Anterior cingulate cortex (tissue), 58 donors: ENCODE results near the gene CSKMT.
"Not testable (repeated sequence)": the region's sequence is repeated elsewhere in the genome, so short reads cannot be mapped to it uniquely, and the experiment has no call there.

Experiments
- DNase-seq, 58 donors: peaks; one replicate each; lab custom pipeline; 2025; lab: John Stamatoyannopoulos, UW

Gene CSKMT, protein sequence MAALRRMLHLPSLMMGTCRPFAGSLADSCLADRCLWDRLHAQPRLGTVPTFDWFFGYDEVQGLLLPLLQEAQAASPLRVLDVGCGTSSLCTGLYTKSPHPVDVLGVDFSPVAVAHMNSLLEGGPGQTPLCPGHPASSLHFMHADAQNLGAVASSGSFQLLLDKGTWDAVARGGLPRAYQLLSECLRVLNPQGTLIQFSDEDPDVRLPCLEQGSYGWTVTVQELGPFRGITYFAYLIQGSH

GRCh38 chr11:62665075-62665598, at the start of gene CSKMT, which contains the start of gene C11orf98:
CSKMT (plus strand) TSS chr11:62665312; CDS start chr11:62665880, 568 bp downstream.
C11orf98 (minus strand) TSS chr11:62665210; CDS start chr11:62665169, 41 bp downstream.
- DNase-seq = peak; percentile 59 to 97 (median 94)

DNA sequence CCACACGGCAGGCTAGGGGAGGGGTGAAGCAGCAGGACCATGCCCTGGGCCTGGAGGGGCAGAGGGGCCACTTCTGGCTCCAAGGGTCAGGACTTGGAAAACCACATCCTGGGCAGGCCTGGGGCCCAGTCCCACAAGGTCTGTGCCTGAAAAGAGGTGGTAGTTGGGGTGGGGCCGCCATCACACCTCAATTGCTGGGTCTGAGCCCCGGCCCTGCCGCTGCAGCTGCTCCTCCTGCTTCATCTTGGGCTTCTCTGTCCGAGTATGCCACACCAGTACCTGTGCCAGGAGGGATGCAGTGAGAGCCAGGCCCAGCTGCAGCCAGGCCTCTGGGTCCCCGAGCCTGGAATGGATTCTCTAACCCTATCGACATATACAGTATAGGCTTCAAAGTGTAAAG, 49.6 kb upstream of the CSKMT start:
- no peak for DNase-seq

- DNase-seq = not testable (repeated sequence)
These were observed 48.2 kb upstream of the CSKMT start for GRCh38 chr11:62616957-62617356.

DNA sequence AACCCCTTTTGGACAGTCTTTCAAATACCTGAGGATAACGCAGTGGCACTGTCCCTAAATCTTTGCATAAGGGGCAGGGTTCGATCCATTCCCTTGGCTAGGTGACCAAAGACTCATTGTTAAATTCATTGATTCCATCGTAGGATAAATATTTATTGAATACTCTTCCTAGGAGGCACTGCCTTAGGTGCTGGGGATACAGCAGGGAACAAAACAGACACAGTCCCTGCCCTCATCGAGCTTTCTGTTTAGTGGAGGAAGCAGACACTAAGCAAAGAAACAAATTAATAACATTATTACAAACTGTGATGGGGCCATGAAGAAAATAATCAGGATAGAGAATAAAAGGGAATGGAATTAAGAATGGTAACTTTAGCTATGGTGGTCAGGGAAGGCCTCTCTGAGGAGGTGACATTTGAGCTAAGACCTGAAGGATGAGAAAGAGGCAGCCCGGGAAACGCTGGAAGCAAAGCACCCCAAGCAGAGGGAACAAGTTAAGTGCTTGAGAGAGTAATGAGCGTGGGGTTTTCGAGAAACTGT, 44.0 kb upstream of the CSKMT start:
- DNase-seq = no peak

DNA sequence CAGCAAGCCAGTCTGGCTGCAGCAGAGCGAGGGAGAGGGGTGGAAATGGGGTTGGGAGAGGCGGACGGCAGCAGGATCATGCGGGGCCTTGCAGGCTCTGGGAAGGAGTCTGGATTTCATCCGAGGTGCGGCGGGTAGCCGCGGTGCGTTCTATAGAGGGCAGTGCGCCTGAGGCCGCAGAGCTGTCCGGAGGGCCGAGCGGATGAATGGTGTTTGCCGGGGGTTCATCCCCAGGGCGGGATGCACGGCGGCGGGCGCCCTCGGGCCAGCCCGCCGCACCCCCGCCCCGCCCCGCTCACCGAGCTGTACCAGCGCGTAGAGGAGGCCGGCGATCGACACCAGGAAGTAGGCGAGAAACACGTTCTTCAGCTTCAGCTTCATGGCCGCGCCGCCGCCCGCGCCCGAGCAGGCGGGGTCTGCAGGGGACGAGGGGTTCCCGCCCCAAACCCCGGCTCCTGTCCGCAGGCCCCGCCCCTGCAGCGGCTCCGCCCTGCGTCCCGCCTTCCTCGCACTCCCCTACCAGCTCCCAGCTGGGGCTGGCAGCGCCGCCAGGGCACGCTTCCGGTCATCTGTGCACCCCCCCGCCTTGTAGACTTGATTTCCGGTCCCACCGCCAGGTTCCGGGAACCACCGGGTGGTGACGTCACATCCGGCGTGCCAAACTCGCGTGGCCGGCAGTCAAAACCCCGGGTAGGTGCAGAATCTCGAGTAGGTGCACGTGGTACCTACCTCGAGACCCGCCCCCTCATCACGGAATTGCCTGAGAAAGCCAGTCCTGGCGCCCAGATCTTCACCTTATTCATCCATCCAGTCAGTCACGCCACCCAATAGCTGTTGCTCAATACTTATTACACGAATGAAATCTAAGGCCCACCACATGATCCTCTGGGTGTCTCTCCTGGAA, 43.3 kb upstream of the CSKMT start, which contains the start of gene B3GAT3:
B3GAT3 (minus strand) TSS at position 420 of the 904 bp plus-strand sequence; CDS start at position 381, 39 bp downstream.
- peak; percentile 82 to 99 (median 97) for DNase-seq

- DNase-seq = no peak
These were observed 42.5 kb upstream of the CSKMT start for GRCh38 chr11:62622476-62623089.

- no peak for DNase-seq
These were observed 37.4 kb upstream of the CSKMT start for GRCh38 chr11:62627713-62628112.

DNA sequence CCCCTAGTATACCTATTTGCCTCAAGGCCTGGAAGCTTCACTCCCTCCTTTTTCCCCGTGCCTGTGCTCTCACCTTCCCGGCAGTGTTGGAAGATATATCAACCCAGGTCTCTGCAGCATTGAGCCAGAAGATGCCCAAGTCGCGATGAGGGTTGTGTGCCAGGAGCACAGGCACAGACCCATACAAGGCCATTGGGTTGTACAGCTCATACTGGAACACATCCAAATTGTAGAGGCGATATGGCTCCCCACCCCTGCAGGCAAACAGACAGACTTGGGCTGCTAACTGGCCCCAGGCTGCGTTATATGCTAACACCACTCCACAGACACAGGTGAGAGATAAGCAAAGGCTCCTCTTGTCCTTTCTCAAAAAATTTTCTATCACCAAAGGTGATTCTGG, 32.6 kb upstream of the CSKMT start:
- DNase-seq = no peak

GRCh38 chr11:62644220-62644619, 20.9 kb upstream of the CSKMT start:
- DNase-seq = no peak

DNA sequence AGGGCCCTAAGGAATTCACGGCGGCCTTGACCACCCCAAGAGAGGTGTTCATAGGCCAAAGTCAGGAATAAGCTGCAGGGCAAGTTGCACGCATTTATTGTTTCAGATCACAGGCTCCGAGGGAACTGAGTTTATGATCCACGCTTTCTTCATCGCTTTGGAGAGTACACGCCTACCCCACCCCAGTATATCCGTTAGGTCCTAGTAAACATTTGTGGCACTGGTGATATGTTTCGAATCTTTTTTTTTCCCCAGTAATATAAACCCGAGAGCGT, 19.5 kb upstream of the CSKMT start:
- no peak for DNase-seq

DNA sequence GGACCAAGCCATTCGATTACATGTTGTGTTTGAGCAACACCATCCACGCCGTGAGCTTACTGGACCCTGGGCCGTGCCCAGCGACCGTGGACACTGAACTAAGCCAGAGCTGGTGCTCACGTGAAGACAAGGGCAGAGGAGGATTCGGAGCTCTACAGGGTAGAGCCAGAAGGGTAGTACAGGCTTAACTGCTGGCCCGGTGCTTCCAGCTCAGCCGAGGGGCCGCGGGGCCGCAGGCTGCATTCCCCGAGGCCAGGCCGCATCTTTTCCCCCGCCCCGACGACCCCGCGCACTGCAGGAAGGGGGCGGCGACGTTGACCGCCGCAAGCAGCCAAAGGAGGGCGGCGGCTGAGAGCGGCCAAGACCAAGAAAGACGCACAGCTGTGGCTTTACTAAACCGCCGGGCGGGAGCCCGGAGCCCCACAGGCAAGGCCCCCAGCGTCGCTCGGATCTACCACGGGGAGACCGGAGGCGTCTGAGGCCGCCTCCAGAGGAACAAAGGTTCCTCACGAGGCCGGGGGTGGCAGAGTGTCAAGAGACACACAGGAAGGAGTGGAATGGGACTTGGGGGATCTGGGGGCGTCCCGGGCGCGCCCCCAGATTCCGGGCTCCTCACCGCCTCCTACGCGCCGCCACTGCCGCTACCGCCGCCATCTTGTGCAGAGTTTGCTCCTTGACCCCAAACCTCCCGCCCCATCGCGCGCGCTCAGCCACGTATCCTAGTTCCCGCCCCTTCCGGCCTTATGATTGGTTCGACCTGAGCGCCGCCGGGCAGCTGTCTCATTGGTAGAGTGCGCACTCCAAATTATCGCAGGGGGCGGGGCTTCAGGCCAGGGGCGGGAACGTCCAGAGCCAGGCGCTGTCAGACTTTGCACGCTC, 18.9 kb upstream of the CSKMT start, which contains the start of gene GANAB:
GANAB (minus strand) TSS at position 668 of the 879 bp plus-strand sequence; CDS start at position 654, 14 bp downstream.
- peak; percentile 76 to 99 (median 97) for DNase-seq

DNA sequence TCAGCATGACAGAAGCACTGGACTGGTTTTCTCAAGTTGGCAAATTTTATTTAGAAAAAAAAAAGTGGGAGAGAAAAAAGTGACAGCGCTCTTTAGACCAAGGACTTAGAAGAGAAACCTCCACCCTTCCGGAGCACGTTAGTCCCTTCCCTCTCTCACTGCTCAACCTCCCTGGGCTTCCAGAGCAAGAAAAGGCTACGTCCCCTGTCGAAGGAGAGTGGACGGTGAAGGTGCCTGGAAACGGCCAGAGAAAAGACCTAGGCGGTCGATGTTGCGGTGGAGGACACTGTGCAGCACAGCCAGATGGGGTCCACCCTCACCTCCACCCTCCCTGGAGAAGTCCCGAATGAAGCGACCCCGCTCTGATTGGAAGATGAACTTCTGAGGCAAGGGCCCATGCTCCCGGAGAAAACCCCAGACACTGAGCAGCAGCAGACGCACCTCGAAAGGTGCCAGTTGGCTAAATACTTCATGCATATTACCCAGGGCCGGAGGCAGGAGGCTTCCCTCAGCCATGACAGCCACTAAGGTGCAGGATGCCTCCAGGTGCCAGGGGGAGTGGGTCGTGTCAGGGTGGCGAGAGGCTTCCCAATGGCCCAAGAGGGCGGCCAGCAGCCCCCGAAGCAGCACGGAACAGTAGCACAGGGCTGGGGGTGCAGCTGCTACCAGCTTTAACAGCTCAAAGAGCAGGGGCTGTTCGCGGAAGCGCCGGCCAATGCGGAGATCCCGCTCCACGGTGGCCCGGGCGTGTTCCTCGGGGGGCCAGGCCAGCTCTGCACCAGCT, 18.1 kb upstream of the CSKMT start:
- DNase-seq = peak in 4 of 58 donors; percentile 8 to 39 (median 31)

DNA sequence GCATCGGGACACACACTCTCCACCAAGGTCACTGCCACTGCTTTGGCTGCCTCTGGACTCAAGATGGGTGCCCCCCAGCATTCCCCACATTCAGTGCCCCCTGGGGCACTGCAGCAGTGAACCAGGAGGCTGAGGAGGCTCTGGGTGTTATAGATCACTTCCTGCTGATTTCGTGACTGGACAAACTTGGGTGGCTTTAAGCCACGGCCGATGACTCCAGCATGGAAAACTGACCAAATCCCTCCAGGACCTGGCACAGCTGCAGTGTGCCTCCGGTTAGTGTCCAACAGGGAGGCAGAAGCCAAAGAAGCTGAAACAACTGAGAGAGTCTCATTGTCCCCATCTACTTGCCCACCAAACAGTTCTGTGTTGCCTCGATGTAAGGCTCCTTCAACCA, 17.5 kb upstream of the CSKMT start:
- no peak for DNase-seq

DNA sequence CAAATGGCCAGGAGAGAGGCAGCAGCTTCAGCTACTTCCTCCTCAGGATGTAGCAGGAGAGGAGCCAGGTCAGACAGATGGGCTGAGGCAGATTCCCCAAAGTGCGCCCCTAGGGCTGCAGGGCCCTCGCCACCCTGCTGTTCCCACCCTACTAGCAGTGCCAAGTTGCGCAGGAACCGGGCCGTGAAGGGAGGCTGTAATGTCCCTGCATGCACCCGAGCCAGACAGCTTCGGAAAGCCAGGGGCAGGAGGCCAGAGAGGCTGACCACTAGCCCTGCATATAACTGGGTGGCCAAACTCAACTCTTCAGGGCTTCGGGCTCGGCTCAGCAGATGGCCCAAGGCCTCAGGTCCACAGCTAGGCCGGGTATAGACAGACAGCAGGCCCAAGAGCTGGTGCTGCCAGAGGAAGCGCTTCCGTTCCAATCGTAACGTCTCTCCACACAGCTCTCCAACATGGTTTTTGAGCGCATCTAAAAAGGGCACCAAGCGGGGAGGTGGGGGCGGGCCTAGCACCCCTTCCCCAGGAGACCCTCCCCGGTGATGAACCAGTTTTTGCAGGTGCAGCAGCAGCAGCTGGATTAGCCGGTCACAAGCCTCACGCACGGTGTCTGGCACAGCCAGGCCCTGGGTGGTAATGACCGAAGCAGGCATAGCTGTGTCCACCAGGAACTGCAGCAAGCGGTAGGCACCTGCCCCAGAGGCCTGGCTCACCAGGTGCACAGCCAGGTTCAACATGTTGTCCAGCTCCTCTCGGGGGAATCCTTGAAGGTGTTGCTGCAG, 16.7 kb upstream of the CSKMT start:
- DNase-seq = no peak

DNA sequence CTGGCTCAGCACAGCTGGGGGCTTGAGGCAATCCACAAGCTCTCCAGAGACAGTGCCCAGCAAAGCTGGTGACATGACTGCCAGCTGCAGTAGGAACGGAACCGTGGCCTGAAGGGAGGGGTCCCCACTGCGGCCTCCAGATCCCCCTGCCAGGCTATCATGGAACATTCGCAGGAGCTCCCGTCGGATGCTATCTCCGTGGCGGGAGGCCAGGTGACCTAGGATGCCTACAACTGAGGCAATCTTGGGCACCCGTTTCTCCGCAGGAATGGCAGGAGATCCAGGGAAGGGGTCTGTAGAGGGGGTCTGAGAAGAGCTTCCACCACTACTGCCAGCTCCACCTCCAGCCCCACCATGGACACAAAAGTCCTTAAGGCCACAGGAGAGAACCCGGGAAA, 16.1 kb upstream of the CSKMT start:
- DNase-seq = no peak

GRCh38 chr11:62649486-62649885, 15.6 kb upstream of the CSKMT start:
- no peak for DNase-seq

DNA sequence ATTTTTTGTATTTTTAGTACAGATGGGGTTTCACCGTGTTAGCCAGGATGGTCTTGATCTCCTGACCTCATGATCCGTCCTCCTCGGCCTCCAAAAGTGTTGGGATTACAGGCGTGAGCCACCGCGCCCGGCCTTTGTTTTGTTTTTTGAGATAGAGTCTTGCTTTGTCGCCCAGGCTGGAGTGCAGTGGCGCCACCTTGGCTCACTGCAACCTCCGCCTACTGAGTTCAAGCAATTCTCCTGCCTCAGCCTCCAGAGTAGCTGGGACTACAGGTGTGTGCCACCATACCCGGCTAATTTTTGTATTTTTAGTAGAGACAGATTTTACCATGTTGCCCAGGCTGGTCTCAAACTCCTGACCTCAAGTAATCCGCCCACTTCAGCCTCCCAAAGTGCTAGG, 14.8 kb upstream of the CSKMT start:
- not testable (repeated sequence) for DNase-seq
